Cerebellar nuclear complex (tissue), 1 donor: Measurements from ENCODE around the gene RNF19B.
"Not testable (repeated sequence)": the region's sequence is repeated elsewhere in the genome, so short reads cannot be mapped to it uniquely, and the experiment has no call there.

Experiments
- DNase-seq, 2 experiments: peaks; one replicate each; lab custom pipeline; 2025; lab: John Stamatoyannopoulos, UW

Gene RNF19B

GRCh38 chr1:32991819-32992488 lies 27.3 kb upstream of the RNF19B start:
- DNase-seq, result no peak

GRCh38 chr1:32991386-32991785 lies 26.8 kb upstream of the RNF19B start:
- no peak for DNase-seq

- DNase-seq, result no peak
Measured at GRCh38 chr1:32990887-32991286, 26.3 kb upstream of the RNF19B start.

GRCh38 chr1:32989160-32990050 lies 24.8 kb upstream of the RNF19B start:
- DNase-seq, result no peak

- no peak for DNase-seq
Measured at GRCh38 chr1:32988665-32989064, 24.1 kb upstream of the RNF19B start.

GRCh38 chr1:32985226-32985625 lies 20.6 kb upstream of the RNF19B start:
- DNase-seq, result no peak

- no peak for DNase-seq
Measured at GRCh38 chr1:32984455-32985171, 20.0 kb upstream of the RNF19B start.

GRCh38 chr1:32984090-32984454 lies 19.5 kb upstream of the RNF19B start:
- no peak for DNase-seq

GRCh38 chr1:32983020-32983419 lies 18.4 kb upstream of the RNF19B start:
- no peak for DNase-seq

GRCh38 chr1:32981003-32981901 lies 16.6 kb upstream of the RNF19B start:
- no peak for DNase-seq

- DNase-seq, result no peak
Measured at GRCh38 chr1:32980080-32980479, 15.5 kb upstream of the RNF19B start.

GRCh38 chr1:32978854-32979253 lies 14.2 kb upstream of the RNF19B start:
- no peak for DNase-seq

GRCh38 chr1:32977546-32978087 lies 13.0 kb upstream of the RNF19B start:
- DNase-seq, result no peak

- not testable (repeated sequence) for DNase-seq
Measured at GRCh38 chr1:32975055-32975454, 10.4 kb upstream of the RNF19B start.

GRCh38 chr1:32973458-32973857 lies 8.8 kb upstream of the RNF19B start:
- not testable (repeated sequence) for DNase-seq

- peak in 1 of 2 experiments; percentile 54 for DNase-seq
Measured at GRCh38 chr1:32972814-32973428, 8.3 kb upstream of the RNF19B start.

GRCh38 chr1:32971576-32971975 lies 7.0 kb upstream of the RNF19B start:
- DNase-seq, result no peak

GRCh38 chr1:32971156-32971555 lies 6.5 kb upstream of the RNF19B start:
- DNase-seq, result no peak

GRCh38 chr1:32969566-32969965 lies 5.0 kb upstream of the RNF19B start:
- DNase-seq, result no peak

GRCh38 chr1:32967888-32968568 lies 3.4 kb upstream of the RNF19B start:
- DNase-seq, result no peak
